AG04450 (cell line): Measurements from ENCODE around the gene TSKS. TPM values are rescaled to one million over a fixed set of nuclear protein-coding genes. Genes with fewer than 3 reads are reported as not detected.
A peak's percentile ranks its signal among the peaks of the same experiment; 100 is the strongest.

Experiments used
- CTCF ChIA-PET: fragments of 300-600, 350-600 bp; formaldehyde crosslinking; extraction: SDS; loops from one replicate; lab custom pipeline; 2022; ENCODE audit warnings: antibody characterized with exemption, inconsistent platforms; lab: Charles Lee
- POLR2A ChIA-PET: fragments of 350-600 bp; formaldehyde crosslinking; extraction: SDS; loops from one replicate; lab custom pipeline; 2021; ENCODE audit warnings: antibody characterized with exemption, inconsistent platforms; lab: Yijun Ruan, JAX
- DNase-seq: peaks from one replicate; pipeline ENCODE4 v3.0.0-alpha.2; 2011; ENCODE audit warnings: low read depth, low spot score
- H3K27ac ChIP-seq: one replicate; pipeline ENCODE4 v1.5.1; 2012; ENCODE audit warnings: low read depth, low read length, control low read depth
- H3K27me3 ChIP-seq: one replicate; pipeline ENCODE4 v1.6.0; 2012; ENCODE audit warnings: low read length; ENCODE audit not compliant: control insufficient read depth, insufficient read depth
- H3K4me3 ChIP-seq: 2 replicates; pipeline ENCODE4 v1.5.1; 2011; ENCODE audit warnings: mild to moderate bottlenecking, low read depth, low read length, control low read depth
- H3K9me3 ChIP-seq: 2 replicates; pipeline ENCODE4 v1.5.1; 2012; ENCODE audit warnings: low read length; ENCODE audit not compliant: control insufficient read depth, insufficient read depth
- polyA plus RNA-seq: library from polyadenylated mRNA; depleted of rRNA; stranded (reverse); fragments of >200 nt; gene quantifications from 2 replicates; pipeline ENCODE4 v1.2.3, GENCODE V29; 2011
- TF ChIP-seq, protein P1 (sequence below): IDR thresholded peaks from 2 replicates; pipeline ENCODE4 v1.5.1; 2011; ENCODE audit warnings: low read depth, low read length, control low read depth, inconsistent platforms

TSKS gene
- polyA plus RNA-seq, 1 experiment, result not detected

- ChIA-PET POLR2A (interaction anchor here (0.7 to 1.0 kb wide), 2 partner anchors 111 to 396 kb away, joined by 3 to 6 read pairs; partner anchors contain the start of gene CPT1C), CTCF (no interaction called here)
- no peak overlapping the region for H3K27ac ChIP-seq
- TF ChIP-seq, protein P1, sequence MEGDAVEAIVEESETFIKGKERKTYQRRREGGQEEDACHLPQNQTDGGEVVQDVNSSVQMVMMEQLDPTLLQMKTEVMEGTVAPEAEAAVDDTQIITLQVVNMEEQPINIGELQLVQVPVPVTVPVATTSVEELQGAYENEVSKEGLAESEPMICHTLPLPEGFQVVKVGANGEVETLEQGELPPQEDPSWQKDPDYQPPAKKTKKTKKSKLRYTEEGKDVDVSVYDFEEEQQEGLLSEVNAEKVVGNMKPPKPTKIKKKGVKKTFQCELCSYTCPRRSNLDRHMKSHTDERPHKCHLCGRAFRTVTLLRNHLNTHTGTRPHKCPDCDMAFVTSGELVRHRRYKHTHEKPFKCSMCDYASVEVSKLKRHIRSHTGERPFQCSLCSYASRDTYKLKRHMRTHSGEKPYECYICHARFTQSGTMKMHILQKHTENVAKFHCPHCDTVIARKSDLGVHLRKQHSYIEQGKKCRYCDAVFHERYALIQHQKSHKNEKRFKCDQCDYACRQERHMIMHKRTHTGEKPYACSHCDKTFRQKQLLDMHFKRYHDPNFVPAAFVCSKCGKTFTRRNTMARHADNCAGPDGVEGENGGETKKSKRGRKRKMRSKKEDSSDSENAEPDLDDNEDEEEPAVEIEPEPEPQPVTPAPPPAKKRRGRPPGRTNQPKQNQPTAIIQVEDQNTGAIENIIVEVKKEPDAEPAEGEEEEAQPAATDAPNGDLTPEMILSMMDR, result peak; percentile 55
- H3K4me3 ChIP-seq, result peak overlapping the region; percentile 64
- no peaks in the 10 kb centered on the region for H3K27me3 ChIP-seq
- peak; percentile 74 for DNase-seq
- peaks cover 3% of the 10 kb centered on the region; the same call in 1 of the 2 replicates for H3K9me3 ChIP-seq
Observed at GRCh38 chr19:49801966-49802661, 39.0 kb upstream of the TSKS start.

DNA sequence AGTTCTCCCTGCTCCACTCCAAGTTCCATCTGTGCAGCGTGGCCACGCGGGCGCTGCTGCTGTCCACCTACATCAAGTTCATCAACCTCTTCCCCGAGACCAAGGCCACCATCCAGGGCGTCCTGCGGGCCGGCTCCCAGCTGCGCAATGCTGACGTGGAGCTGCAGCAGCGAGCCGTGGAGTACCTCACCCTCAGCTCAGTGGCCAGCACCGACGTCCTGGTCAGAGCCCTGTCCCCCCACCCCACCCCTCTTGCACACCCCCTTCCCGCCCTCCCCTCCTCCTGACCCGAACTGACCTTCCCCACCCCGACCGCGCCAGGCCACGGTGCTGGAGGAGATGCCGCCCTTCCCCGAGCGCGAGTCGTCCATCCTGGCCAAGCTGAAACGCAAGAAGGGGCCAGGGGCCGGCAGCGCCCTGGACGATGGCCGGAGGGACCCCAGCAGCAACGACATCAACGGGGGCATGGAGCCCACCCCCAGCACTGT is 38.3 kb upstream of the TSKS start:
- POLR2A ChIA-PET, result interaction anchor here (0.5 kb wide), 1 partner anchor 36 kb away, joined by 4 read pairs; no protein-coding TSS in a partner anchor
- CTCF ChIA-PET, result no interaction called here
- no peak overlapping the region for H3K27ac ChIP-seq
- DNase-seq, result no peak
- peak overlapping the region; percentile 64 for H3K4me3 ChIP-seq
- peaks cover 3% of the 10 kb centered on the region; the same call in 1 of the 2 replicates for H3K9me3 ChIP-seq
- TF ChIP-seq, protein P1, result no peak
- no peaks in the 10 kb centered on the region for H3K27me3 ChIP-seq

- DNase-seq, result no peak
- CTCF ChIA-PET, result no interaction called here
Observed at GRCh38 chr19:49800771-49801170, 37.7 kb upstream of the TSKS start.

GRCh38 chr19:49799798-49800376 is 36.8 kb upstream of the TSKS start:
- ChIA-PET CTCF (no interaction called here), POLR2A (no interaction called here)
- no peak for DNase-seq
- Histone ChIP-seq H3K4me3 (no peak overlapping the region), H3K27me3 (no peaks in the 10 kb centered on the region), H3K9me3 (peaks cover 3% of the 10 kb centered on the region; the same call in 1 of the 2 replicates), H3K27ac (no peak overlapping the region)
- TF ChIP-seq, protein P1, result no peak

More at GRCh38 chr19:49800771-49801170, 37.7 kb upstream of the TSKS start:
- no peak overlapping the region for H3K27ac ChIP-seq
- peaks cover 3% of the 10 kb centered on the region; the same call in 1 of the 2 replicates for H3K9me3 ChIP-seq
- no peak overlapping the region for H3K4me3 ChIP-seq
- TF ChIP-seq, protein P1, result no peak
- POLR2A ChIA-PET, result interaction anchor here (0.5 to 0.6 kb wide), 2 partner anchors 36 to 115 kb away, joined by 3 to 4 read pairs; no protein-coding TSS in a partner anchor
- no peaks in the 10 kb centered on the region for H3K27me3 ChIP-seq
